Astrocyte (in vitro differentiated cells and primary cell): Measurements from ENCODE around the gene CDK5RAP2.

ENCODE experiments used
- CTCF ChIP-seq: IDR thresholded peaks from 2 replicates; pipeline ENCODE4 v1.5.1; 2011; ENCODE audit warnings: low read depth, mild to moderate bottlenecking, inconsistent platforms, low read length, moderate library complexity; ENCODE audit not compliant: insufficient read depth
- EZH2 ChIP-seq: IDR thresholded peaks from 2 replicates; pipeline ENCODE4 v1.6.1; 2012; ENCODE audit warnings: mild to moderate bottlenecking, low read length, inconsistent platforms; ENCODE audit not compliant: insufficient read depth

- TF ChIP-seq CTCF (no peak), EZH2 (no peak)
Observed at GRCh38 chr9:120423812-120424211, 156.2 kb downstream of the CDK5RAP2 start.
